HCEC 1CT (cell line): Measurements from ENCODE around the gene APC.
"Not testable (repeated sequence)": the region's sequence is repeated elsewhere in the genome, so short reads cannot be mapped to it uniquely, and the experiment has no call there.

Source experiments
- DNase-seq: peaks from one replicate; pipeline ENCODE4 v3.0.0-alpha.2; 2017

The APC gene

DNA sequence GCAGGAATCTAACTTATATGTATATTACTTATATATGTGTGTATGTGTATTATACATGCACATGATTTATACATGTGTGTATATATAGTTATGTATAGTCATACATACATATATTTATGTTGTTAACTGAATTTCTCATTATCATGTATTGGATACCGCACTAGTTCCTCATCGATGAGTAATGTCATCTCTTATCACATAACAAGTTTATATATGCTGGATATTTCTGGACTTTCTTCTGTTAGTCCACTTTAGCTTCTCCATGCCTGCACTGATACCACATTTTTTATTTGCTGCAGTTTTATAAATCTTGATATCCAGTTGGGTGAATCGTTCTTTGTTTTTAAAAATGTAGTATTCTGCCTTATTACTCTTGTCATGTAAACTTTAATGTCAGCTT lies 50.2 kb downstream of the APC start:
- DNase-seq = no peak

GRCh38 chr5:112793201-112793600 lies 55.5 kb downstream of the APC start:
- no peak for DNase-seq

GRCh38 chr5:112794410-112794809 lies 56.7 kb downstream of the APC start:
- no peak for DNase-seq

GRCh38 chr5:112795342-112795741 lies 57.7 kb downstream of the APC start:
- no peak for DNase-seq

GRCh38 chr5:112795944-112796678 lies 58.4 kb downstream of the APC start:
- no peak for DNase-seq

DNA sequence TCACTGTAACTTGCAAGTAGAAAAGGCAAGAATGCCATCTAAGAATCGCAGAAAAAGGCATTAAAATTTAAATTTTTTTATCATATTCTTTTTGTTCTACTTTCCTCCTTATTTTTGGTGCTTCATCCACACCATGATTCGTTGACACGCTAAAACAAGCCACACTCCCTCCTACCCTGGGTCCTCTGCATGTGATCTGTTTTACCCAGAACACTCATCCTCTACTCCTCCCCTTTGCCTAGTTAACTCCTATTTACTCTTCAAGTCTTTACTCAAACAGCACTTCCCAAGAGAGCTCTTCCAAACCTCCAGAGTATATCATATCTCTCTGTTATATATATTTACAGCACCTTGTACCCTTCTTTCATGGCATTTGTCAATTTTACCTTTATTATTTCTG lies 62.0 kb downstream of the APC start:
- no peak for DNase-seq

DNA sequence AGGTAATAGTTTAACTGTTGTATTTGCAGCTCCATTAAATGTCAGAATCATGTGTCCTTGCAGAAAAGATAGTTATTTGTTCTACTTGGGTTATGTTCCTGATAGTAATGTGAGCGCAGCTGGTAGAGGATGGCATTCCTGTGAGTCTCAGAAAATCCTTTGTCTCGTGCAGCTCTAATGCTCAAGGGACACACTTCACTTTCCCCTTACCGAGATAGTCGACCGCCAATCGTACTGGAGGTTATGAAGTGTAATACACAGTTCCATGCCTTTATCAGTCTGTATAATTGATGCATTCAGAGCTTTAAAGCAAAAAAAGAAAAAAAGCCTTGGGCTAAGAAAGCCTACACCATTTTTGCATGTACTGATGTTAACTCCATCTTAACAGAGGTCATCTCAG lies 63.2 kb downstream of the APC start:
- DNase-seq = no peak

GRCh38 chr5:112811023-112811422 lies 73.3 kb downstream of the APC start:
- DNase-seq = no peak

- no peak for DNase-seq
Measured at GRCh38 chr5:112812549-112812948, 74.9 kb downstream of the APC start.

GRCh38 chr5:112820246-112820645 lies 82.6 kb downstream of the APC start:
- DNase-seq = no peak

GRCh38 chr5:112822456-112822855 lies 84.8 kb downstream of the APC start:
- DNase-seq = no peak

DNA sequence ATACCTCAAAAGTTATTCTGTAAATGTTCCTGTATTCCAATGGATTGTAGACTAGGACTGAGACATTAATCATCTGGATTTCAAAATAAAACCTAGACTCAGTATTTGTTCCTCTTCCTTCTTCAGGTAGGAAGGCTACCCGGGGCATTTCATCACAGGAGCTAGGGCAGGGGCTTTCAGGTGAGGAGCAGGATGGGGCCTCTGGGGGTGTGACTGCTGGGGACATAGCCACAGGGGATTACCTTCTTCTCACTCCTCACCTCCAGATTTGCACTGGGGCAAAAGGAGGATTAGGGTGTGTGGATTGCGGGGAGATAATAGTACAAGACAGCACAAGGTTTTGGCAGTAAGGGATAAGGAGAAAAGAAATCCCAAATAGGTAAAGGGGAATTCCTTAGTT lies 85.5 kb downstream of the APC start:
- no peak for DNase-seq

GRCh38 chr5:112823656-112824055 lies 86.0 kb downstream of the APC start:
- no peak for DNase-seq

DNA sequence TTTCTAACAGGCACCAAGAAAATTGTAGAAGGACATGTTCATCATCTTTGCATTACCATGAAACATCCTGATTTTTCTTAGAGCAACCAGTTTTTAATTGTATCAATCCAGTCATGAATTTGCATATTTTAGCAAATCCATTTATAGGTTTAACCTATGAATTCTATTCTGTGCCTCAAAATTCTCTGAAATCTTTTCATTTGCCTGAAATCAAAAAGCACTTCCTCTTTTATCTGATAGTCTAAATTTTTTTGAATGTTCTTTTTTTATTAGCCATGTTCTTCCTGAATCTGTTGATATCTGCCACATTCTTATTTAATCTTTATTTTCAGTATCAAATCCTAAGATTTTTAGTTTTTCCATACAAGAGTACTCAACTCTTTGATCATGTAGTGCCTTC lies 86.5 kb downstream of the APC start:
- no peak for DNase-seq

DNA sequence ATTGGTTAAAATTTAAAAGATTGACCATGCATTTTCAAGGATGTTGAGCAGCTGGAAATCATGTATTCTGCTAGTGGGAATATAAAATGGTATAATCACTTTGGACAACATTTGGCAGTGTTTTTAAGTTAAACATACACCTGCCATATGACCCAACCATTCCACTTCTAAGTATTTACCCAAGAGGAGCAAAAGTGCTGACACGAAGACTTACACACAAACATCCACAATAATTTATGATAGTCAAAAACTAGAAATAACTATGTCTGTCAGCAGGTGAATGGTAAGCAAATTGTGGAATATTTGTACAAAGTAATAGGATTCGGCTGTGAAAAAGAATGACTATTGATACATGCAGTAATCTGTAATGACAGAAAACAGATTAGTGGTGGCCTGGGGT lies 92.7 kb downstream of the APC start:
- no peak for DNase-seq

- DNase-seq = no peak
Measured at GRCh38 chr5:112833971-112834370, 96.3 kb downstream of the APC start.

GRCh38 chr5:112844489-112844888 lies 106.8 kb downstream of the APC start:
- no peak for DNase-seq

DNA sequence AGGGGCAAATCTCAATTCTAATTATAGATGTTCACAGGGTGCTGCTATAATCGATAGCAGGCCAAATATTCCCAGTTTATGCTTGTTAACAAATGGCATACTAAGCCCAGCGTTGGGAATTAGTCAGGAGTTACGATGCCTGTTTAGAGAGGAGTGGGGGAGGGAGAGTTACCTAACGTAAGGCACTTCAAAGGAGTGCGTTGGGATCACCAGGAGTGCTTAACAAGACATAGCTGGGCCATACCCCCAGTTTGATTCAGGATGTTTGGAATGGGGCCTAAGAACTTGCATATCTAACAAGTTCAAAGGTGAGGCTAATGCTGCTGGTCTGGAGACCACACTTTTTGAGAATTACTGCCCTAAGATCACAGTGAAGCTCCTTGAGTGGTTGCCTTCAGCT lies 108.9 kb downstream of the APC start:
- no peak for DNase-seq

DNA sequence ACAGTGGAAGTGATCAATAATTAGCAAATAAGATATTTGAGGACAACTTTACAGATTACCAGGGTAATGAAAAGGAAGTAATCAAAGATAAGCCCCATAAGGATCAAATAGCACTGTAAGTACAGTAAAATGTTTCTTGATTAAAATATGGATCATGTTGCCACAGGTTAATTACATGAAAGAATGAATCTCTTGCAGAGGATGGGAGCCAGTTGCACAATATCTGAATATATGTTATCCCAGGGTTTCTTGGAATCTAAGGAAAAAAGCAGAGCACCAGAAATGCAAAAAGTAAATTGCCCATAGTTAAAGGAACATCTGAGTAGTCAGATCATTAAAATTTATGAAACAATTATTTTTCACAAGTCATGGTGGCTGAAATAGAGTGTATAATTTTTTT lies 109.6 kb downstream of the APC start:
- DNase-seq = no peak

- peak; percentile 81 for DNase-seq
Measured at GRCh38 chr5:112848116-112848811, 110.6 kb downstream of the APC start.

GRCh38 chr5:112849912-112850311 lies 112.2 kb downstream of the APC start:
- DNase-seq = no peak

GRCh38 chr5:112854651-112855050 lies 117.0 kb downstream of the APC start:
- DNase-seq = no peak

DNA sequence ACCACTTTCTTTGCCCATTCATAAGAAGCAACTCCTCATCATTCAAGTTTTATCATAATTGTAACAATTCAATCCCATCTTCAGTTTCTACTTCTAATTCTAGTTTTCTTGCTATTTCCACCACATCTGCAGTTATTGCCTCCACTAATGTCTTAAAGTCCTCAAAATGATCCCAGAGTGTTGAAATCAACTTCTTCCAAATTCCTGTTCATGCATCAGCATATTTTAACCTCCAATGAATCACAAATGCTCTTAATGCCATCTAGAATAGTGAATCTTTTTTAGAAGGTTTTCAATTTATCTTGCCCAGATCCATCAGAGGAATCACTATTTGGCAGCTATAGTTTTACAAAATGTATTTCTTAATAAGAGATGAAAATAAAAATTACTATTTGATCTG lies 120.2 kb downstream of the APC start:
- no peak for DNase-seq

DNA sequence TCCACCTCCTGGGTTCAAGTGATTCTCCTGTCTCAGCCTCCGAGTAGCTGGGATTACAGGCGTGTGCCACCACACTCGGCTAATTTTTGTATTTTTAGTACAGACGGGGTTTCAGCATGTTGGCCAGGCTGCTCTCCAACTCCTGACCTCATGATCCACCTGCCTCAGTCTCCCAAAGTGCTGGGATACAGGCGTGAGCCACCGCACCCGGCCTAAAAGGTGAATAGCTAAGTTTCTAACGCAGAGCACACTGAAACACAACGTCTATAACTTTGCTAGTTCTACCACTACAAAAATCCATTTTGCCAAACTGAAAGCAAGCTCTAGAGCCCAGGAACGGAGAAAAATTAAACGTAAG lies 122.9 kb downstream of the APC start:
- not testable (repeated sequence) for DNase-seq
